HG02840 (cell line): ENCODE measurements around the gene COL8A2.

Experiments
- ATAC-seq: cut with Tn5 transposase; IDR thresholded peaks from one replicate; pipeline ENCODE4 v1.9.1; 2021; ENCODE audit warnings: mild to moderate bottlenecking, moderate library complexity, moderate number of reproducible peaks; ENCODE audit not compliant: unreplicated experiment, low FRiP score

COL8A2 gene

DNA sequence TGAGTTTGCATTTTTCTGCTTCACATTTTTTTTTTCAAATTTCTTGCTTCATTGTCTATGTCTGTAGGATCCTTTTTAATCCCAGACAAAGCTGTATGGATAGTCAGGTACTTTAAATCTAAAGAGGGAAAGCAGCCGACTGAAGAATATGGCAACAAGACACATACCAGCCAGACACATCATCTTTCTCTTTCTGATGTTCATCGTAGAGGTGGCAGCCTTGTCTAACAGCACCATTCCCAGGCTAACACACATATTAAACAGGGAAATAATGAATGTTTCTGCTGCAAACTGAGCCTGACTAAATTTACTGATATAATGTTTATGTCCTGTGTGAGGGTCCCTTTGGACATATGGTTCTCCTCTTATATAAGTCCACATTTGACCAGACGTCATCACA is 44.8 kb downstream of the COL8A2 start:
- no peak for ATAC-seq

DNA sequence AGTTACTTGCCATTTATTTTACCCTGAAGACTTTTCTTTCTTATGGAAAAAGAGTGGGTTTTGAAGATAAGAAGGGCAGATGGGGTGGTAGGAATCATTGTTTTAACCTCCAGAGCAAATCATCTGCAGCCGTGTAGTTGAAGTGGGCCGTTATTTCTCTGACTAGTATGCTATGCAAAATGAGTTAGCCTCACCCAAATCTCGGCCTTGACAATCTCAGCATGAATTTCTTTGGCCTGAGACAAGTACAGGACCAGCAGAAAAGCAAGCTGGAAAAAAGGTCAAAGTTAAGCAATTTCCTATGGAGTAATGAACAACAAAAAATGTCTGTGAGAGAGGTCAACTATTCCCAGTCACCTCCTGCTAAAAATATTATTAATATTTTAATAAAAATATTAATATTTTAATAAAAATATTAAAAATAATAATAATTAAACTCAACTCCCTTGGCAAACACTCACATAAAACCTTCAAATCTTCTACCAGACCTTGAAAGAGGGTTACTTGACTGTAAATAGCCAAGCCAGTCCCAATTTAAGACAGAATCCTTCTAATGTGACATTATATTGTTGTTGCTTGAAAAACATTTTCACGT is 47.9 kb downstream of the COL8A2 start:
- no peak for ATAC-seq

DNA sequence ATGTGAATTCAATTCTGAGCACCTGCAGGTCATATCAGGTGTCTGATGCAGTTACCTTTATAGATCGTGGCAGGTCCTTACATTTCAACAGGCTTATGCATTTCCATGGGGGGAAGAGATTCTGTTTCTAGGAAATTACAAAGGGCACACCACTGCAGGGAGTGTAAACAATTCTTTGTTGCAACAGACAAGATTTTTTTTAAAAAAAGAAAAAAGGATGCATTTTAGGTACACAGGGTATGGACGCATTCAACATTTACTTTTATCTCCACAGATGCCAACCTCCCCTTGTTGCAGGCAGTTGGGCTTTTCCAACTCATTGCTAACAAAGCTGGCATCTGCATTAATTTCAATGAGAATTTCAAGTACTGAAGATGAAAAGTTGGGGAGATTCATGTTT is 54.7 kb downstream of the COL8A2 start:
- no peak for ATAC-seq

DNA sequence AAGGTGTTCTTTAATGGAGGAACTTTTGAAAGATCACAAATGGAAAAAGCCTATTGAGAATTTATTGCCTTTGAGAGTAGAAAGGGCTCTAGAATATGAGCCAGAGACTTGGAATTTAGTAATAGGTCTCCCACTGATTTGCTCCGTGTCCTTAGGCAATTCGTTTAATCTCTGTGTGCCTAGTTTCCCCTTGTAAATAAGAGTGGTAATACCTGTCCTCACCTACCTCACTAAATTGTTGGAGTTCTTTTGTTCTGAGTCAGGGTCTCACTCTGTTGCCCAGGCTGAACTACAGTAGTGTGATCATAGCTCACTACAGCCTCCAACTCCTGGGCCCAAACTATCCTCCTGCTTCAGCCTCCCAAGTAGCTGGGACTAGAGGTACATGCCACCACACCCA is 56.2 kb downstream of the COL8A2 start:
- no peak for ATAC-seq

DNA sequence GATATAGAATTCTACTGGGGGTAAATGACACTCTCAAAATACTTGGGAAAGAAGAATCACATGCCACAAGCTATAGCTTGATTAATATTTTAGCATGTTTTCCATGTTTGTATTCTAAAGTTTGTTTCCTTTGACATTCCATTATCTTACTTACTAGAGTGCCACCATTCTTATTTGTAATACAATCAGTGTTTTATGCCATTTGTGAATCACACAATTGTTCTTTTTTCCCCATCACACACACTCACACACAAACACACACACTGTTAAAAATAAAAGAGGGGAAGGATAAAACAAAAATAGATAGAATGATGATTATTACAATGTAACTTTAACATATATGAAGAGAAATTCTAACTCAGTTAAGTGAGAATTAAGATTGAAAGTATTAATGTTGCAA is 57.2 kb downstream of the COL8A2 start:
- ATAC-seq: no peak

DNA sequence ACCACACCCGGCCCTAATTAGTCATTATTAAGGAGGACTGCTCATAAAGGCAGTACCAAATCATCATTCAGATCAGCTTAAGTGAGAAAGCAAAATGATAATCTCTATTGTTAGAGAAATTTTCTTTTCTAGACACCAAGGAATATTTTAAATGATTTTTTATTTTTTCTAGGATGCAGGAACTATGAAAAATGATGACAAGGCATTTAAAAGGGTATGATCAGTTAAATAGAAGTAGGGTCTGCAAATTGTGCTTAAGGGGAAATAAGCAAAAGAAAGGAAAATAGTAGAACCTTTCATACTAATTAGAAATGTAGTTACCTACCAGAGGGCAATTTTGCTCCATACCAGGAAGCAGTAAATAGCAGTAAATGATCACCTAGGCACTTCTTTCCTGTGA is 62.7 kb downstream of the COL8A2 start:
- ATAC-seq: no peak

DNA sequence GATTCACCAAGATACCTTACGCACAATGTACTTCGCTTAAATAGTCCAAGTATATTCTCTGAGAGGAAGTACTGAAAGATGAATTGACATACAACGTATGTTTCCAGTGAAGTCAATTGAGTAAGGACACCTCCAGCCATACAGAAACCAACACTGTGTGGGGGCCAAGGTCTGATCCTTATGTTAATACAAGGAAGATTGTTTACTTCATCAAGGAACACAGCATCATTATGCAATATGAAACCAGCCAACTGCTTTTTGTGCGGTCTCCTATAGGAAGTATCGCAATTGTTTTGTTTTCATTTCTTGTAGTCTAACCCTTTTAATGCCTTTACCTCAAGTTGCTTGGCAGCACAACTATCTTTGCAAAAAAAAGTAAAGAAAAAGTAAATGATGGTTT is 69.3 kb downstream of the COL8A2 start:
- ATAC-seq: no peak

DNA sequence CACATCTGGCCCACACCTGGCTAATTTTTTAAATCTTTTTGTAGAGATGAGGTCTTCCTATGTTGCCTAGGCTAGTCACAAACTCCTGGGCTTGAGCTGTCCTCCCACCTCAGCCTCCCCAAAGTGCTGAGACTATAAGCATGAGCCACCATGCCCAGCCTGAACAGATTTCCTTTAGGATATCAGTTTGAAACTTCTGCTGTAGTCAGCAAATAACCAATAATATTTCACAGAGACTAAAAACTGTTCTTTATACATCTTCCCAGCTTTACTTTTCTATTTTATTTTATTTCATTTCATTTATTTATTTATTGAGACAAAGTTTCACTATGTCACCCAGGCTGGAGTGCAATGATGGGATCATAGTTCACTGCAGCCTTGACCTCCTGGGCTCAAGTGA is 71.0 kb downstream of the COL8A2 start:
- no peak for ATAC-seq

DNA sequence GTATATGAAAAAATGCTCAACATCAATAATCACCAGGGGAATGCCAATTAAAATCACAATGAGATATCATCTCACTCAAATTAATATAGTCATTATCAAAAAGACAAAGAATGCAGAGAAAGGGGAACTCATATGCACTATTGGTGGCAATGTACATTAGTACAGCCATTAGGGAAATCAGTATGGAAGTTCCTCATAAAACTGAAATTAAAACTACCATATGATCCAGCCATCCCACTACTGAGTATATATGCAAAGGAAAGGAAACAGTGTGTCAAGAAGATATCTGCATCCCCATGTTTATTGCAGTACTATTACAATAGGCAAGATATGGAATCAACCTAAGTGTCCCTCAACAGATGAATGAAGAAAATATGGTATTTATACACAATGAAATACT is 73.2 kb downstream of the COL8A2 start:
- ATAC-seq: no peak
